Skin of body (tissue), 2 donors: ENCODE results near the gene PHLDB2. TPM values are rescaled to one million over a fixed set of nuclear protein-coding genes. Genes with fewer than 3 reads are reported as not detected.
A peak's percentile ranks its signal among the peaks of the same experiment; 100 is the strongest.
"Not testable (repeated sequence)": the region's sequence is repeated elsewhere in the genome, so short reads cannot be mapped to it uniquely, and the experiment has no call there.

ENCODE experiments used
- DNase-seq: peaks from one replicate; lab custom pipeline; 2025; lab: John Stamatoyannopoulos, UW
- total RNA-seq: library from RNA; depleted of rRNA; stranded (reverse); fragments of >200 nt; gene quantifications from one replicate; pipeline ENCODE4 v1.2.3, GENCODE V29; 2014

The PHLDB2 gene
- total RNA-seq = 92.0 TPM

- DNase-seq = peak; percentile 64
These were observed at the start of gene PHLDB2 for GRCh38 chr3:111859061-111859973. Gene PHLDB2 (plus strand): TSS chr3:111859265. CDS start chr3:111884078, 24,813 bp downstream.

GRCh38 chr3:111810909-111811308 lies 48.2 kb upstream of the PHLDB2 start:
- DNase-seq = no peak

- no peak for DNase-seq
These were observed 47.3 kb upstream of the PHLDB2 start for GRCh38 chr3:111811811-111812210.

DNA sequence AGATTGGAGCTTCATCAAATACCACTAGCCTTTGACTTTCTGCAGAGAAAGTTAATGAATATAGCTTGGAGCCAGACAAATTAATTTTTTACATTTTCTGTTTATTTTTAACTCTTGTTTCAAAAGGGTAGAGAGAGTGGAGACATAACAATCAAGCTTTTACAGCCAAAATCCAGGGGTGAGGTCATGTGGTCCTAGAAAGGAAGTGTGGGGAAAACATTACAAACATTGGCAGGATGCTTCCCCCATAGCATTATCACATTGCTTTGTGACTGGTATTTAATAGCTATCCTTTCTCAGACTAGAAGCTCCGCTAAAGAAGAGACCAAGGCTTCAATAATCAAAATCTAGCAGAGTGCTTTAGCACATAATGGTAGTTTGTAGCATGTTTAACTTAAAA lies 46.4 kb upstream of the PHLDB2 start:
- DNase-seq = no peak

GRCh38 chr3:111813441-111813840 lies 45.6 kb upstream of the PHLDB2 start:
- no peak for DNase-seq

GRCh38 chr3:111813979-111814378 lies 45.1 kb upstream of the PHLDB2 start:
- DNase-seq = no peak

GRCh38 chr3:111816771-111817170 lies 42.3 kb upstream of the PHLDB2 start:
- not testable (repeated sequence) for DNase-seq

- DNase-seq = no peak
These were observed 39.1 kb upstream of the PHLDB2 start for GRCh38 chr3:111819927-111820326.

GRCh38 chr3:111820651-111821050 lies 38.4 kb upstream of the PHLDB2 start:
- no peak for DNase-seq

DNA sequence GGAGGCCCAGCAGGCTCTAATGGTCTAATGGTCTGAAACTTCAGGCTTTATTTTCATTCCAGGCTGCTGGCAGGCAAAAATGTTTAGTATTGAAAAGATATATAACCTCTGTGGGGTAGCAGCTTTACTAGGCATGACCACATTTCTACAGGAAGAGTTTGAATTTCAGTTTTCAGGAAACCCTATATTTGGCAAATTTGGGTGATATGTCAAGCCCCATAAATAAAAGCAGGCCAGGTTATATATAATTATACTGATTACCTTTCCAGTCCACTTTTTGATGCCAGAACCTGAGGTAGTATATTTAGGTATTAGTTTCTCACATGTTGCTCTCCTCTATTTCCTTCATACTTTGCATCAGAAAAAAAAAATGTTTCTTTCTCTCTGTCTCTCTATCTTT lies 37.2 kb upstream of the PHLDB2 start:
- DNase-seq = no peak

GRCh38 chr3:111822804-111823203 lies 36.3 kb upstream of the PHLDB2 start:
- DNase-seq = no peak

GRCh38 chr3:111823341-111823855 lies 35.7 kb upstream of the PHLDB2 start:
- no peak for DNase-seq

GRCh38 chr3:111824351-111824750 lies 34.7 kb upstream of the PHLDB2 start:
- DNase-seq = no peak

DNA sequence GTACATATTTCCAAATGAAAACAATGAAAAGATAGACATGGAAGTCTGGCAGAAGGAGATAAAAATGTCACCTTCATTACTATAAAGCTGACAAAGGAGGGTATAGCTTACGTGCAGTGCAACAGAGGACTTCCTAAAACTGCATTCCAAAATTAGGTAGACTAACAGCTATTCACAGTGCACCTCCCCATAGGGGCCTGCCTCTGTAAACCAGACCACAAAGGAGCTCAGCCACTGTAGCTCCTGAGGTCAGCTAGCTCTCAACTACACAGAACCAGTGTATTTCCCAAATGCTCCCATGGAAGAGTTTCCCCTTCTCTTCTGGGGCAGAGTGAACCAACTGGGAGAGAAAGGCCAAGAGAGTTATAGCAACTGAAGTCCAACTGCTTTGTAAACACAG lies 31.2 kb upstream of the PHLDB2 start:
- no peak for DNase-seq

DNA sequence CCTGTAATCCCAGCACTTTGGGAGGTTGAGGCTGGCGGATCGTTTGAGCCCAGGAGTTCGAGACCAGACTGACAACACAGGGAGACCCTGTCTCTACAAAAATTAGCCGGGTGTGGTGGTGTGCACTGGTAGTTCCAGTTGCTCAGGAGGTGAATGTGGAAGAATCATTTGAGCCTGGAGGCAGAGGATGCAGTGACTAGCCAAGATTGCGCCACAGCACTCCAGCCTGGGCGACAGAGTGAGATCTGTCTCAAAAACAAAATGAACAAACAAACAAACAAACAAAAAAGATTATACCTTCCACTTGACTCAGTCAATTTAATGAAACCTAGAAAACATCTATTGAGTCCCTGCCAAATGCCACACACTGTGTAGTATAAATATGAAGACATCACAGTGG lies 30.5 kb upstream of the PHLDB2 start:
- no peak for DNase-seq

DNA sequence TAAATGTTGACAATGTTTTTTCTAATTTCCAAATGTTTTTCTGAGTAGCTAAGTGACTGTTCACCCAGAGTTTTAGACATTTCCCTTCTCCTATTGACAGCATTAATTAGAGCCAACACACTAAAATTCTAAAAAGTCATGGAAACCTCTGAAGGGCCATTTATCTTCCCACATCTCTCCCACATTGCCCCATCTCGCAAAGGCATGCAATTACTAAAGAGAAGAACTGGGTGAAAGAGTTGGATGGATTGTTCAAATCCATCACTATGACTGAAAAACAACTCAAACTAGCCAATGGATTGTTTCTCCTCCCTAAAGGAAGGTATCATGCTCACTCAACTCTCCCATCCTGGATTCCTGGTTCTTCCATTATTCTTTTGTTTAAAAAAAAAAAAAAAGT lies 30.0 kb upstream of the PHLDB2 start:
- DNase-seq = no peak

GRCh38 chr3:111831840-111832239 lies 27.2 kb upstream of the PHLDB2 start:
- no peak for DNase-seq

DNA sequence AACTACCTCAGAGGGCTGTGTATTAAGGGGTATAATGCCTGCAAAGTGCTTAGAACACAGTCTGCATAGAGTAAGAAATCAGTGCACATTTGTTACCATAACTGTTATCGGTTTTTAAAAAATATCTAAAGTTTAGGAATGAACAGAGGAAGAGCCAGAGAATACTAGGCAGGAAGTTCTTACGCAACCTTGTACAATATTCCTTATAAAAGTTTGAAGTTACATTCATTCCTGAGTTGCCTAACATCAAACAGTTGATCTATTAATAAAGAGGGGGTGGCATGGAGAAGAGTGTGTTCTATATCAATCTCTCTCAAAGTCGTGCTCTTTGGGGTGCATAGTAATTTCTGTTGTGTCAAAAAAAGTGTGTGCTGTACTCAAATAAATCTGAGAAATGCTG lies 22.0 kb upstream of the PHLDB2 start:
- no peak for DNase-seq

GRCh38 chr3:111838133-111838532 lies 20.9 kb upstream of the PHLDB2 start:
- no peak for DNase-seq

- peak; percentile 4 for DNase-seq
These were observed 13.0 kb upstream of the PHLDB2 start for GRCh38 chr3:111846039-111846438.

- no peak for DNase-seq
These were observed 12.3 kb upstream of the PHLDB2 start for GRCh38 chr3:111846717-111847116.

DNA sequence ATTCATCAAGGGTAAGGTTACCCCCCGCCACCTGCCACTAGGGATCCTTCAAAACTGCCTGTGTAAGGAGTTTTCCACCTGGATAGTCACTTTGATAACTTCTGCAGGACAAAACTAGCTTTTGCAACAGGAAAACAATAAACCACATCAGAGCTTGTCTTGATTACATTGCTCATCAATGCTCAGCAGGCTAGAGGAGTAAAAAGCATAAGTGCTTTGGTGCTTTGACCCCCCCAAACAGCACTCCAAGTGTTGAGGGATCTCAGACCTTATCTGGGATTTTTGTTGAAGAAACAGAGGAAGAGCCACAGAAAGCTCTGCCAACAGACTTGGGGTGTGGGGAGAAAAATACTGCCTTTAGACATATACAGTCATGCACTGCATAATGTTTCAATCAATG lies 10.8 kb upstream of the PHLDB2 start:
- DNase-seq = no peak

DNA sequence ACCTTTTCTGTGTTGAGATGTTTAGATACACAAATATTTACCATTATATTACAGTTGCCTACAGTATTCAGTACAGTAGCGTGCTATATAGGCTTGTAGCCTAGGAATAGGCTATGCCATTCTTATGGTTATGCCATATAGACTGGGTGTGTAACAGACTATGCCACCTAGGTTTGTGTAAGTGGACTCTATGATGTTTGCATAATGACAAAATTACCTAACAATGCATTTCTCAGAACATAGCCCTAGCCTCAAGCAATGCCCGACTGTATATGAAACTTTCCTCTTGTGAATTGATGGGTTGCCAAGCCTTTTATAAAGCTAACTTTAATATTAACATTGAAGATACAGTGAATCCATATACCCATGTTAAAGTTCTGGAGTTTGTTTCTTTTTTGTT lies 10.3 kb upstream of the PHLDB2 start:
- DNase-seq = no peak
